ENCODE measurements around the gene CSH2. TPM values are rescaled to one million over a fixed set of nuclear protein-coding genes. Genes with fewer than 3 reads are reported as not detected.
A peak's percentile ranks its signal among the peaks of the same experiment; 100 is the strongest.
"Not testable (repeated sequence)": the region's sequence is repeated elsewhere in the genome, so short reads cannot be mapped to it uniquely, and the experiment has no call there.

Gene CSH2
- not detected in 2 replicates for total RNA-seq
- 0.12 TPM for total RNA-seq (2013)
- not detected in 2 replicates for polyA plus RNA-seq
- polyA minus RNA-seq: not detected in 2 replicates

DNA sequence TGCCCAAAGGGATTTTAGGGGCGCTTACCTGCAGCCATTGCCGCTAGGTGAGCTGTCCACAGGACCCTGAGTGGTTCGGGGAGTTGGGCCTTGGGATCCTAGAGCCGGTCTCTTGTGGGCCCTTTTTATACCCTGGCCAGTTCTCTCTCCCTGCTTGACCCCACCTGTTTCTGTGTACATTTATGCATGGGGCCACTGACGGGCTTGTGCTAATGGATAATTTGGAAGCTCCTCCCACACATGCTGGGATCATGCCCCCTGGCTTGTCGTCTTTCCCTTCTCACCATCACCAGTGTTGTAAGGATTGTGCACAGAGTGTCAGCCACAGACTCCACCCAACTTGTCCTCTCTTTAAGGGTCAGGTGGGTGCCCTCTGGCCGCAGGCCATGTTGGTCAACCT, at the start of gene CSH2:
Gene CSH2, minus strand, starts transcription at position 101 of the 400 bp plus-strand sequence. Its CDS starts 63 bp downstream, at position 38.
- ATAC-seq (ENCODE audit: low read depth); H3K27ac Mint-ChIP-seq; H3K4me2 ChIP-seq (replicated peaks; ENCODE audit: low read depth, low read length, poor library complexity, severe bottlenecking); H2AFZ ChIP-seq (ENCODE audit: insufficient read depth, low read depth, low read length, poor library complexity, severe bottlenecking); CTCF ChIA-PET; POLR2A ChIA-PET; H3K27me3 Mint-ChIP-seq; H3K4me3 Mint-ChIP-seq; H4K20me1 ChIP-seq (ENCODE audit: control insufficient read depth, insufficient read depth, low read length, poor library complexity, severe bottlenecking); H3K79me2 ChIP-seq (ENCODE audit: control insufficient read depth, insufficient read depth, low read length); H3K4me3 ChIP-seq (ENCODE audit: control extremely low read depth in 1 of 5, extremely low read depth in 1 of 5, insufficient read depth in 1 of 5, low read depth in 2 of 5, low read length in 4 of 5); H3K9ac ChIP-seq (ENCODE audit: low read length); H3K27ac ChIP-seq (ENCODE audit: low read length in 2 of 2); H3K27me3 ChIP-seq (replicated peaks in 1 of 4; ENCODE audit: control extremely low read depth in 1 of 4, control insufficient read depth in 3 of 4, insufficient read depth in 4 of 4, low read length in 3 of 4); H3K9me3 ChIP-seq (ENCODE audit: control extremely low read depth in 1 of 3, control insufficient read depth in 2 of 3, insufficient read depth in 1 of 3, low read length in 2 of 3); H3K9me3 Mint-ChIP-seq (ENCODE audit: insufficient read depth); H3K4me1 Mint-ChIP-seq; H3K4me1 ChIP-seq (ENCODE audit: control insufficient read depth in 2 of 2, insufficient read depth in 2 of 2, low read length in 2 of 2); intact Hi-C loops (cut with micrococcal nuclease); DNase-seq; H3K36me3 ChIP-seq (replicated peaks in 1 of 2; ENCODE audit: control extremely low read depth in 1 of 2, control insufficient read depth in 1 of 2, extremely low read depth in 1 of 2, insufficient read depth in 2 of 2, low read length in 1 of 2): not testable (repeated sequence)
- no CpG with 5 or more reads among the region's 7 CpGs for WGBS (ENCODE audit: insufficient coverage)

DNA sequence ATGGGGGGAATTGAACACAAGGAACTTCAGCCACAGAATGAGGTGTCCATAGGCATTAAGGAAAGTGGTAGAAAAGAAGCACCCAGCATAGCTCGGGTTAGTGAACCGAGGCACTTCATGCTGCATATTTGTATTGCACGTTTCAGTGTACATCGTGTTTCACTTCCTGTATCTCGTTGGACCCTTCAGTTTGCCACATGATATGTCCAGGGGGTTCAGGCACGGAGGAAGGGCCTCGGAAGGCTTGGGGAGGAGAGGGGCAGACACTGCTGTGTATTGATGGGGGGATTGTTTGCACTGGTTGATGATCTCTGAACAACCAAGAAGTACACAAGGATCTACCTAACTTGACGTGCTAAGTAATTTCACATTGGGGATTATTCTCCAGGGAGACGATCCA, 48.9 kb upstream of the CSH2 start:
- 6% methylated on average over 7 of the region's 9 CpGs for WGBS (ENCODE audit: insufficient coverage)
- H3K27me3 Mint-ChIP-seq; H3K36me3 ChIP-seq (replicated peaks in 1 of 2; ENCODE audit: control extremely low read depth in 1 of 2, control insufficient read depth in 1 of 2, extremely low read depth in 1 of 2, insufficient read depth in 2 of 2, low read length in 1 of 2); H3K9me3 ChIP-seq (ENCODE audit: control extremely low read depth in 1 of 3, control insufficient read depth in 2 of 3, insufficient read depth in 1 of 3, low read length in 2 of 3); H2AFZ ChIP-seq (ENCODE audit: insufficient read depth, low read depth, low read length, poor library complexity, severe bottlenecking); H3K27me3 ChIP-seq (replicated peaks in 1 of 4; ENCODE audit: control extremely low read depth in 1 of 4, control insufficient read depth in 3 of 4, insufficient read depth in 4 of 4, low read length in 3 of 4); H3K9me3 Mint-ChIP-seq (ENCODE audit: insufficient read depth); H4K20me1 ChIP-seq (ENCODE audit: control insufficient read depth, insufficient read depth, low read length, poor library complexity, severe bottlenecking): not testable (repeated sequence)
- H3K79me2 ChIP-seq (ENCODE audit: control insufficient read depth, insufficient read depth, low read length): peaks cover 26% of the 10 kb centered on the region
- H3K4me3 ChIP-seq (ENCODE audit: control extremely low read depth in 1 of 5, extremely low read depth in 1 of 5, insufficient read depth in 1 of 5, low read depth in 2 of 5, low read length in 4 of 5): peak overlapping the region in 3 of 5 experiments; percentile 9 to 41 (median 18)
- ChIA-PET POLR2A (interaction anchor here (0.6 to 6.8 kb wide), 10 partner anchors 9 to 207 kb away, joined by 3 to 160 read pairs (median 4); partner anchors contain the start of genes CD79B, ERN1 and ICAM2), CTCF (interaction anchor here (1.7 to 26.0 kb wide), 7 partner anchors 10 to 102 kb away, joined by 5 to 834 read pairs (median 185); partner anchors contain the start of genes CD79B, CSHL1 and ICAM2)
- DNase-seq (peak; percentile 86), ATAC-seq (ENCODE audit: low read depth) (peak; percentile 44)
- H3K4me1 ChIP-seq (ENCODE audit: control insufficient read depth in 2 of 2, insufficient read depth in 2 of 2, low read length in 2 of 2): peaks cover 77 to 89% of the 10 kb centered on the region in 2 donors
- peak overlapping the region; percentile 14 for H3K9ac ChIP-seq (ENCODE audit: low read length)
- Mint-ChIP-seq H3K4me1 (peaks cover 77% of the 10 kb centered on the region), H3K27ac (peak overlapping the region; percentile 94), H3K4me3 (peak overlapping the region; percentile 83)
- peak overlapping the region; percentile 53 for H3K4me2 ChIP-seq (replicated peaks; ENCODE audit: low read depth, low read length, poor library complexity, severe bottlenecking)
- intact Hi-C loops (cut with micrococcal nuclease): loop anchor here (1.0 to 5.0 kb wide), 2 partner anchors 10 to 340 kb away; partner anchors contain the start of genes CD79B and TEX2
- peak overlapping the region; percentile 83 to 89 for H3K27ac ChIP-seq (ENCODE audit: low read length in 2 of 2)

DNA sequence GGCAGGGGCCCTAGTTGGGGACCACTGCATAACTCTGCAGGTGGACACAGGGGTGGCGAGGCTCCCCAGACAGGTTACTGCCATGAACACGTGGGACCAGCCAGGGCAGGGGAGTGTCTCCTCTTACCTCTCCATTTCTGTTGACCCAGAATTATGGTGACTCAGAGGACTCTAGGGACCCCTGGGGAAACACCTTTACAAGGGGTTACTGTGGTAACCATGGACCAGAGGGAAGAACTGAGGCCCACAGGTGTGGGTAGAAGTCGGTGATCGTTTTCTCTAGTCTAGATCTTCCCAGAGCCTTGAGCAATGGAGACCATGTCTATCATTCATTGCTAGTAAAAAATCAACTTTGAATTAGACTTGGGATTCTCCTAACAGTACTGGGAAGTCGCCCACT, 47.3 kb upstream of the CSH2 start:
- ATAC-seq (ENCODE audit: low read depth): peak; percentile 40
- H3K9ac ChIP-seq (ENCODE audit: low read length): not testable (repeated sequence)

More for the DNA sequence above, 47.3 kb upstream of the CSH2 start:
- peak overlapping the region; percentile 62 for H3K4me2 ChIP-seq (replicated peaks; ENCODE audit: low read depth, low read length, poor library complexity, severe bottlenecking)
- H3K4me1 ChIP-seq (ENCODE audit: control insufficient read depth in 2 of 2, insufficient read depth in 2 of 2, low read length in 2 of 2): peaks cover 71 to 86% of the 10 kb centered on the region in 2 donors
- not testable (repeated sequence) for H3K27me3 ChIP-seq (replicated peaks in 1 of 4; ENCODE audit: control extremely low read depth in 1 of 4, control insufficient read depth in 3 of 4, insufficient read depth in 4 of 4, low read length in 3 of 4); H3K9me3 ChIP-seq (ENCODE audit: control extremely low read depth in 1 of 3, control insufficient read depth in 2 of 3, insufficient read depth in 1 of 3, low read length in 2 of 3); H3K9me3 Mint-ChIP-seq (ENCODE audit: insufficient read depth); H2AFZ ChIP-seq (ENCODE audit: insufficient read depth, low read depth, low read length, poor library complexity, severe bottlenecking); H4K20me1 ChIP-seq (ENCODE audit: control insufficient read depth, insufficient read depth, low read length, poor library complexity, severe bottlenecking); H3K27me3 Mint-ChIP-seq; H3K36me3 ChIP-seq (replicated peaks in 1 of 2; ENCODE audit: control extremely low read depth in 1 of 2, control insufficient read depth in 1 of 2, extremely low read depth in 1 of 2, insufficient read depth in 2 of 2, low read length in 1 of 2)
- peaks cover 26% of the 10 kb centered on the region for H3K79me2 ChIP-seq (ENCODE audit: control insufficient read depth, insufficient read depth, low read length)
- H3K27ac ChIP-seq (ENCODE audit: low read length in 2 of 2): peak overlapping the region; percentile 34 to 55
- peaks cover 77% of the 10 kb centered on the region for H3K4me1 Mint-ChIP-seq
- ChIA-PET CTCF (interaction anchor here (1.1 to 26.0 kb wide), 14 partner anchors 10 to 225 kb away, joined by 4 to 834 read pairs (median 16); partner anchors contain the start of genes CD79B, CSHL1 and ICAM2), POLR2A (interaction anchor here (0.6 to 6.8 kb wide), 6 partner anchors 11 to 100 kb away, joined by 7 to 160 read pairs (median 26); partner anchors contain the start of genes CD79B and ICAM2)
- peak overlapping the region in 1 of 5 experiments; percentile 9 for H3K4me3 ChIP-seq (ENCODE audit: control extremely low read depth in 1 of 5, extremely low read depth in 1 of 5, insufficient read depth in 1 of 5, low read depth in 2 of 5, low read length in 4 of 5)
- peak; percentile 63 for DNase-seq
- intact Hi-C loops (cut with micrococcal nuclease): loop anchor here (5.0 kb wide), 1 partner anchor 342 kb away; the partner anchor contains the start of gene TEX2
- peak overlapping the region; percentile 90 for H3K27ac Mint-ChIP-seq
- peak overlapping the region; percentile 78 for H3K4me3 Mint-ChIP-seq
- WGBS (ENCODE audit: insufficient coverage): 88% methylated on average over 1 of the region's 5 CpGs
